PC-3 (cell line): Measurements from ENCODE around the gene MOB2.

Experiments
- EZH2 ChIP-seq: fragments of 300-600 bp; sonication (generic); IDR thresholded peaks from one replicate; pipeline ENCODE4 v1.6.1; 2017; ENCODE audit warnings: antibody characterized with exemption, mild to moderate bottlenecking, low read length; ENCODE audit not compliant: unreplicated experiment
- EZH2phosphoT487 ChIP-seq: fragments of 300-600 bp; sonication (generic); IDR thresholded peaks from 2 replicates; pipeline ENCODE4 v1.6.1; 2018; ENCODE audit warnings: mild to moderate bottlenecking, antibody characterized with exemption, low read length, borderline replicate concordance
- TF ChIP-seq, protein P1 (sequence below): fragments of 300-600 bp; sonication (generic); conservative IDR thresholded peaks from 2 replicates; pipeline ENCODE4 v1.5.1; 2017; ENCODE audit warnings: antibody characterized with exemption, low read depth, mild to moderate bottlenecking, low read length

DNA sequence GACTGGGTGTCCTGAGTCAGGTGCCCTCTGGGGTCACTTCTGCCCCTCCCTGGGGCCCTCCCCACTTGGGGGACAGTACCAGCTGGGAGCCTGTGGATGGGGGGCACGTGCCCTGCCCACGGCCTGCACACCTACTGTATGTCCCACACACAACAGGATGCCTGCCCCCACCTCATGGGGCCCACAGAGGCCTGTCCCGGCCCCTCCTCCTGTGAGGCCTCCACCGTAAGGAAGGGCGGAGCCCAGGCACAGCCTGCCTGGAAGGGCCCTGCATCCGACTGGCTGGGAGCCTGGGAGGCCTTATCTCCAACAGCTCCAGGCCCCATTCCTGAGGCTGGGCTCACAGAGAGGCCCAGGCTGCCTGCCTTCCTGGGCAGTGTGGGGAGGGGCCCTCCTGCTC is 49.1 kb downstream of the MOB2 start:
- TF ChIP-seq, protein P1, sequence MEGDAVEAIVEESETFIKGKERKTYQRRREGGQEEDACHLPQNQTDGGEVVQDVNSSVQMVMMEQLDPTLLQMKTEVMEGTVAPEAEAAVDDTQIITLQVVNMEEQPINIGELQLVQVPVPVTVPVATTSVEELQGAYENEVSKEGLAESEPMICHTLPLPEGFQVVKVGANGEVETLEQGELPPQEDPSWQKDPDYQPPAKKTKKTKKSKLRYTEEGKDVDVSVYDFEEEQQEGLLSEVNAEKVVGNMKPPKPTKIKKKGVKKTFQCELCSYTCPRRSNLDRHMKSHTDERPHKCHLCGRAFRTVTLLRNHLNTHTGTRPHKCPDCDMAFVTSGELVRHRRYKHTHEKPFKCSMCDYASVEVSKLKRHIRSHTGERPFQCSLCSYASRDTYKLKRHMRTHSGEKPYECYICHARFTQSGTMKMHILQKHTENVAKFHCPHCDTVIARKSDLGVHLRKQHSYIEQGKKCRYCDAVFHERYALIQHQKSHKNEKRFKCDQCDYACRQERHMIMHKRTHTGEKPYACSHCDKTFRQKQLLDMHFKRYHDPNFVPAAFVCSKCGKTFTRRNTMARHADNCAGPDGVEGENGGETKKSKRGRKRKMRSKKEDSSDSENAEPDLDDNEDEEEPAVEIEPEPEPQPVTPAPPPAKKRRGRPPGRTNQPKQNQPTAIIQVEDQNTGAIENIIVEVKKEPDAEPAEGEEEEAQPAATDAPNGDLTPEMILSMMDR, result no peak
- no peak for TF ChIP-seq EZH2
- no peak for TF ChIP-seq EZH2phosphoT487
